Right atrium auricular region (tissue), 2 donors: Measurements from ENCODE around the gene PTRHD1. TPM values are rescaled to one million over a fixed set of nuclear protein-coding genes. Genes with fewer than 3 reads are reported as not detected.
"Not testable (repeated sequence)": the region's sequence is repeated elsewhere in the genome, so short reads cannot be mapped to it uniquely, and the experiment has no call there.

ENCODE experiments used
- DNase-seq: peaks from one replicate; pipeline ENCODE4 v3.0.0-alpha.2; 2019; ENCODE audit warnings: low spot score
- H3K27ac ChIP-seq, 2 donors: fragments of 200-600 bp; sonication (generic); 1 replicate in 1 of 2; 2 replicates in 1 of 2; pipeline ENCODE4 v1.5.1; 2016 to 2019
- H3K27me3 ChIP-seq, 2 donors: fragments of 200-600 bp; sonication (generic); one replicate each; pipeline versions ENCODE4 v1.5.1 to v1.6.0; 2017 to 2019
- H3K36me3 ChIP-seq: fragments of 200-600 bp; sonication (generic); one replicate; pipeline ENCODE4 v1.5.1; 2016
- H3K4me1 ChIP-seq, 2 donors: fragments of 200-600 bp; sonication (generic); one replicate each; pipeline versions ENCODE4 v1.5.1 to v1.6.0; 2017 to 2019
- H3K4me3 ChIP-seq, 2 donors: fragments of 200-600 bp; sonication (generic); 1 replicate in 1 of 2; 2 replicates in 1 of 2; pipeline ENCODE4 v1.5.1; 2017 to 2019; ENCODE audit warnings: mild to moderate bottlenecking in 1 of 2, moderate library complexity in 1 of 2
- H3K9me3 ChIP-seq, 2 donors: fragments of 200-600 bp; sonication (generic); one replicate each; pipeline ENCODE4 v1.5.1; 2019
- CTCF ChIP-seq, 2 donors: fragments of 200-600 bp; sonication (generic); IDR thresholded peaks; one replicate each; pipeline ENCODE4 v1.5.1; 2019; ENCODE audit warnings: antibody characterized with exemption in 2 of 2
- total RNA-seq, 2 donors: library from RNA; depleted of rRNA; stranded (reverse); fragments of >200 nt; gene quantifications; one replicate each; pipeline ENCODE4 v1.1.0, GENCODE V29; 2016

The PTRHD1 gene
- total RNA-seq, 2 donors from 2014 or later, result 12.8 to 17.7 TPM

- H3K36me3 ChIP-seq, result no peaks in the 10 kb centered on the region
- H3K27me3 ChIP-seq, result no peaks in the 10 kb centered on the region
- no peak for DNase-seq
- no peak overlapping the region for H3K27ac ChIP-seq
- H3K4me1 ChIP-seq, result no peaks in the 10 kb centered on the region
- no peak overlapping the region for H3K4me3 ChIP-seq
- H3K9me3 ChIP-seq, result no peaks in the 10 kb centered on the region
- TF ChIP-seq CTCF (IDR thresholded peaks at IDR 0.05), result no peak
Measured at GRCh38 chr2:24806661-24807036, 13.5 kb upstream of the PTRHD1 start.

- H3K4me3 ChIP-seq, H3K27me3 ChIP-seq, H3K36me3 ChIP-seq, H3K4me1 ChIP-seq, H3K9me3 ChIP-seq, H3K27ac ChIP-seq: not testable (repeated sequence)
- DNase-seq, result peak; percentile 32
Measured at GRCh38 chr2:24805811-24806660, 12.8 kb upstream of the PTRHD1 start.

- H3K27ac ChIP-seq, DNase-seq, H3K27me3 ChIP-seq, H3K9me3 ChIP-seq, H3K4me3 ChIP-seq, H3K4me1 ChIP-seq, H3K36me3 ChIP-seq: not testable (repeated sequence)
Measured at GRCh38 chr2:24800487-24800886, 7.3 kb upstream of the PTRHD1 start.

- no peaks in the 10 kb centered on the region for H3K9me3 ChIP-seq
- H3K27ac ChIP-seq, result no peak overlapping the region
- no peak for TF ChIP-seq CTCF (IDR thresholded peaks at IDR 0.05)
- H3K4me3 ChIP-seq, result no peak overlapping the region
- no peaks in the 10 kb centered on the region for H3K36me3 ChIP-seq
- DNase-seq, result no peak
- H3K4me1 ChIP-seq, result peaks cover 0 to 8% of the 10 kb centered on the region in 2 donors
- no peaks in the 10 kb centered on the region for H3K27me3 ChIP-seq
Measured at GRCh38 chr2:24797644-24798043, 4.5 kb upstream of the PTRHD1 start.

- DNase-seq, result no peak
- H3K4me1 ChIP-seq, result peaks cover 0 to 14% of the 10 kb centered on the region in 2 donors
- no peak for TF ChIP-seq CTCF (IDR thresholded peaks at IDR 0.05)
- peak overlapping the region; percentile 71 to 77 for H3K4me3 ChIP-seq
- H3K9me3 ChIP-seq, result no peaks in the 10 kb centered on the region
- peak overlapping the region in 1 of 2 donors; percentile 99 for H3K27ac ChIP-seq
- H3K36me3 ChIP-seq, result no peaks in the 10 kb centered on the region
- no peaks in the 10 kb centered on the region for H3K27me3 ChIP-seq
Measured at GRCh38 chr2:24793761-24794435, 707 bp upstream of the PTRHD1 start.

- Histone ChIP-seq H3K36me3 (no peaks in the 10 kb centered on the region), H3K27me3 (no peaks in the 10 kb centered on the region), H3K27ac (peak overlapping the region; percentile 94 to 99), H3K4me3 (peak overlapping the region; percentile 71 to 77), H3K9me3 (no peaks in the 10 kb centered on the region), H3K4me1 (peaks cover 0 to 14% of the 10 kb centered on the region in 2 donors)
- no peak for TF ChIP-seq CTCF (IDR thresholded peaks at IDR 0.05)
- DNase-seq, result no peak
Measured at GRCh38 chr2:24792542-24792873, 683 bp downstream of the PTRHD1 start.
